ENCODE measurements around the gene HIF3A.

GRCh38 chr19:46386996-46387712 is 90.3 kb downstream of the HIF3A start:
- TF ChIP-seq, protein P1, sequence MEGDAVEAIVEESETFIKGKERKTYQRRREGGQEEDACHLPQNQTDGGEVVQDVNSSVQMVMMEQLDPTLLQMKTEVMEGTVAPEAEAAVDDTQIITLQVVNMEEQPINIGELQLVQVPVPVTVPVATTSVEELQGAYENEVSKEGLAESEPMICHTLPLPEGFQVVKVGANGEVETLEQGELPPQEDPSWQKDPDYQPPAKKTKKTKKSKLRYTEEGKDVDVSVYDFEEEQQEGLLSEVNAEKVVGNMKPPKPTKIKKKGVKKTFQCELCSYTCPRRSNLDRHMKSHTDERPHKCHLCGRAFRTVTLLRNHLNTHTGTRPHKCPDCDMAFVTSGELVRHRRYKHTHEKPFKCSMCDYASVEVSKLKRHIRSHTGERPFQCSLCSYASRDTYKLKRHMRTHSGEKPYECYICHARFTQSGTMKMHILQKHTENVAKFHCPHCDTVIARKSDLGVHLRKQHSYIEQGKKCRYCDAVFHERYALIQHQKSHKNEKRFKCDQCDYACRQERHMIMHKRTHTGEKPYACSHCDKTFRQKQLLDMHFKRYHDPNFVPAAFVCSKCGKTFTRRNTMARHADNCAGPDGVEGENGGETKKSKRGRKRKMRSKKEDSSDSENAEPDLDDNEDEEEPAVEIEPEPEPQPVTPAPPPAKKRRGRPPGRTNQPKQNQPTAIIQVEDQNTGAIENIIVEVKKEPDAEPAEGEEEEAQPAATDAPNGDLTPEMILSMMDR (IDR thresholded peaks at IDR 0.05): no peak
- no peak for TF ChIP-seq POLR2AphosphoS5 (IDR thresholded peaks at IDR 0.05)
